Activated CD4-positive, alpha-beta T cell treated with anti-CD3 and anti-CD28 coated beads, Interleukin-2, amount 10 ng/mL, durations not matched to agents 7 days and 5 days (primary cell): Measurements from ENCODE around the gene LETMD1. TPM values are rescaled to one million over a fixed set of nuclear protein-coding genes. Genes with fewer than 3 reads are reported as not detected.
A peak's percentile ranks its signal among the peaks of the same experiment; 100 is the strongest.

Experiments used
- CTCF ChIA-PET: fragments of 350-600 bp; sonication (Branson Sonifier 250); formaldehyde crosslinking; loops from one replicate; lab custom pipeline; 2021; ENCODE audit warnings: antibody characterized with exemption; lab: Charles Lee
- POLR2A ChIA-PET: fragments of 350-600 bp; sonication (Branson Sonifier 250); formaldehyde crosslinking; loops from one replicate; lab custom pipeline; 2021; ENCODE audit warnings: antibody characterized with exemption; lab: Charles Lee
- DNase-seq: peaks from one replicate; pipeline ENCODE4 v3.0.0-alpha.2; 2020
- H3K27ac Mint-ChIP-seq: one replicate; pipeline ENCODE4 v1.8.0; 2021; ENCODE audit warnings: mild to moderate bottlenecking, moderate library complexity, mixed read lengths
- H3K27me3 Mint-ChIP-seq: one replicate; pipeline ENCODE4 v1.8.0; 2021; ENCODE audit warnings: mixed read lengths
- H3K36me3 Mint-ChIP-seq: one replicate; pipeline ENCODE4 v1.8.0; 2021; ENCODE audit warnings: low read depth, mixed read lengths
- H3K4me1 Mint-ChIP-seq: one replicate; pipeline ENCODE4 v1.8.0; 2021; ENCODE audit warnings: mixed read lengths
- H3K4me3 Mint-ChIP-seq: one replicate; pipeline ENCODE4 v1.8.0; 2021; ENCODE audit warnings: mild to moderate bottlenecking, moderate library complexity, mixed read lengths
- H3K9me3 Mint-ChIP-seq: one replicate; pipeline ENCODE4 v1.8.0; 2021; ENCODE audit warnings: mixed read lengths
- total RNA-seq, 2 experiments: library from RNA; stranded (reverse); gene quantifications; one replicate each; pipeline ENCODE4 v1.2.3, GENCODE V29; 2021

LETMD1 gene
- total RNA-seq, 2 experiments from 2014 or later: 66.3 to 68.6 TPM

DNA sequence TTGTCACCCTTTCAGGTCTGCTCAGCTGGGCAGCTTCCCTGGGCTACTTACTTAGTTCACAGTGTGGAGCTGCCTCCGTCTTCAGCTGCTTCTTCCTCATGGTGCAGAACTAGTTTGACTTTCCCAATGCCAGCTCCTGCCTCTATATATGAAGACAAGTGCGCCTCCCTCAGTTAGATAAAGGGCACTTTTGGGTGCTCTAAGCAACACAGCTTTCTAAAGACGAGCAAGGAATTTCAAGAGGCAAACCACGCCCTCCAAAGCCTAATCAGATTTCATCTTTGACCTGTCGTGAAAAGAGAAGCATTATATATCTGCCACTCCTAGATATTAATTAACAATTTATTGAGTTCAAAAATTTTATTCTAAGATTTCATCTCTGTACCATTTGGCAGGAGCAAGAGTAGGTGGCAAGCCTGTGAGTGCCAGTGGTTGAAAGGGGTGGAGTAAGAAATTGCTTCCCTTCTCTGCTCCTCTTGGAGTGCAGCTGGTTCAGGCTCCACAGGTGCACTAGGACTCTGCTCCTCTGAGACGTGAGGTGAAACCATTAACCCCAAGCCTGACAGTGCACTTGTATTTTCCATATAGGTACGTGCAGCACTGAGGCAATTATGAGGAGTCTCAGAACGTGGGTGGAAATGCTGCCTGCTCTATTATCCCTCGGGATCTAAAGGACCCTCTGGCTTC is 19.9 kb upstream of the LETMD1 start:
- H3K27me3 Mint-ChIP-seq: peaks cover 7% of the 10 kb centered on the region
- peaks cover 35% of the 10 kb centered on the region for H3K4me1 Mint-ChIP-seq
- ChIA-PET CTCF (interaction anchor here (0.5 to 3.2 kb wide), 10 partner anchors 9 to 524 kb away, joined by 3 to 16 read pairs (median 4); partner anchors contain the start of gene DIP2B), POLR2A (no interaction called here)
- H3K4me3 Mint-ChIP-seq: no peak overlapping the region
- peaks cover 3% of the 10 kb centered on the region for H3K36me3 Mint-ChIP-seq
- peak; percentile 31 for DNase-seq
- H3K9me3 Mint-ChIP-seq: no peaks in the 10 kb centered on the region
- H3K27ac Mint-ChIP-seq: no peak overlapping the region

DNA sequence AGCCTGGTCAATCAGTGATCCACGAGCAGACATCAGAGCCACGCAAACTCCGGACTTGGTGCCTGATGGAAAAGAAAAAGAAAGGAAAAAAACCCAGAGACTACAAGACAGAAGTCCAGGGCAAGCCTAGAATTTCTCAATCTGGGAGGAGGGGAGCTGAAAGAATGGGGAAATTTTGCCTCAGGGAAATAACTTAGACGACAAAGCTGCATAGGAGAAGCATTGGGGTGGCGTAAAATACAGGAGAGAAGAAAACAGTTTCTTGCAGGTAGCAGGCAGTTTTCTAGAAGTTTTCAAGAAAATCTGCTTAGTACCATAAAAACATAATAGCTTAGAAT is 19.3 kb upstream of the LETMD1 start:
- no peak for DNase-seq
- H3K4me3 Mint-ChIP-seq: no peak overlapping the region
- peaks cover 3% of the 10 kb centered on the region for H3K36me3 Mint-ChIP-seq
- no peaks in the 10 kb centered on the region for H3K9me3 Mint-ChIP-seq
- ChIA-PET POLR2A (no interaction called here), CTCF (interaction anchor here (0.9 to 3.2 kb wide), 5 partner anchors 9 to 264 kb away, joined by 3 to 16 read pairs (median 4); partner anchors contain the start of gene LETMD1)
- no peak overlapping the region for H3K27ac Mint-ChIP-seq
- peaks cover 30% of the 10 kb centered on the region for H3K4me1 Mint-ChIP-seq
- peaks cover 7% of the 10 kb centered on the region for H3K27me3 Mint-ChIP-seq

DNA sequence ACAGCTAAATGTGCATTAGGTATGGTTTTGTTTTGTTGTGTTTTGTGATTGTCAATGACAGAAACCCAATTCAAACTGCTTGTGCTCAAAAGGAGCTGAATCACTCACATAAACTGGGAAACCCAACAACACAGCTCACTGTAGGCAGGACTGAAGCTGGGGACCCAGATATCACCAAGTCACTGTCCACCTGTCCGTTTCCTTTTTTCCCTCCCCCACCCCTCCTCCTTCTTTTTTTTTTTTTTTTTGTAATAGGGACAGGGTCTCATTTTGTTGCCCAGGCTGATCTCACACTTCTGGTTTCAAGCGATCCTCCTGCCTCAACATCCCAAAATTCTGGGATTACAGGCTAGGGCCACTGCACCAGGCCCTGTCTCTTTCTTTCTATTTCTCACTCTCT is 15.1 kb upstream of the LETMD1 start:
- ChIA-PET POLR2A (no interaction called here), CTCF (interaction anchor here (0.6 to 0.9 kb wide), 4 partner anchors 9 to 424 kb away, joined by 3 read pairs; no protein-coding TSS in a partner anchor)
- no peak for DNase-seq
- Mint-ChIP-seq H3K27ac (no peak overlapping the region), H3K4me1 (peaks cover 2% of the 10 kb centered on the region), H3K4me3 (no peak overlapping the region), H3K27me3 (peaks cover 7% of the 10 kb centered on the region), H3K36me3 (no peaks in the 10 kb centered on the region), H3K9me3 (no peaks in the 10 kb centered on the region)

DNA sequence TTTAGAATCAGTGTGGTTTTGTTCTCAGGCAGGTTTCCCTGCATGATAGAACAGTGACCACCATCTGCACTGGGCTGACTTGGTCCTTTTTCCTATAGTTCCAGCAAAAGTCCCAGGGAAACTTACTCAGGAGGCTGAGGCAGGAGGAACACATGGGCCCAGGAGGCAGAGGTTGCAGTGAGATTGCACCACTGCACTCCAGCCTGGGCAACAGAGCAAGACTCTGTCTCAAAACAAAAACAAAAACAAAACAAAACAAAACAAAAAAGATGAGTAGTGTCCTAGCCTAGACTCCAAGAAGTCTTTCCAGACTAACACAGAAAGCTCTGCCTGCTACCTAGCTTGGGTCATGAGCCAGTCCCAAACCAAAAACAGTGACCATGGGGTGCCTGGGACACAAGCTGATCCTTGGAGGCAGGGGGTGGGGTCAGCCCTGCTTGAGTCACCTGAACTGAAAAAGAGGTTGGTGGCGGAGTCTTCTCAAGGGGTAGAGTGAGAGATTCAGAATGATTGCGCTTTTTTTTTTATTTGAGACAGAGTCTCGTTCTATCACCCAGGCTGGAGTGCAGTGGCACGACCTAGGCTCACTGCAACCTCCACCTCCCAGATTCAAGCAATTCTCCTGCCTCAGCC is 14.6 kb upstream of the LETMD1 start:
- H3K4me1 Mint-ChIP-seq: no peaks in the 10 kb centered on the region
- DNase-seq: no peak
- CTCF ChIA-PET: interaction anchor here (0.6 to 0.9 kb wide), 4 partner anchors 9 to 424 kb away, joined by 3 read pairs; no protein-coding TSS in a partner anchor
- H3K36me3 Mint-ChIP-seq: no peaks in the 10 kb centered on the region
- H3K27ac Mint-ChIP-seq: no peak overlapping the region
- no peaks in the 10 kb centered on the region for H3K9me3 Mint-ChIP-seq
- POLR2A ChIA-PET: no interaction called here
- H3K27me3 Mint-ChIP-seq: peaks cover 7% of the 10 kb centered on the region
- no peak overlapping the region for H3K4me3 Mint-ChIP-seq

DNA sequence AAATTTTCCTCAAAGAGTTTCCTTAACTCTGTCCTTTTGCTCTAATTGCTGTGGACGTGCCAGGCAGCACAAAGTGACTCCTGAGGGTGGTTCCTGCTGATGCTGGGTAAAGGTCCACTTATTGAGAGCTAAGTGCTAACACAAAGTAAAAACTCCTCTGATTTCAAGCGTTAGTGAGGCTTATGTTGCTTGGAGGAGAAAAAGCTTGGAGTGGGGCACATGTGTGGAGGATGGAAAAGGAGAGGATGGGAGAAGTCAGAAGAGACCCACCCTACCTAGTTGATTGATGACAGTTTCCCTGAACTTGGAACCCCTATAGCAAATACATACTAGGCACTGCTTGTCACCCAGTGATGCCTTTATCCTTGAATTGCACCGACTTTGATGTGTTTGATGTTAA is 11.8 kb upstream of the LETMD1 start:
- Mint-ChIP-seq H3K4me1 (no peaks in the 10 kb centered on the region), H3K27me3 (no peaks in the 10 kb centered on the region), H3K36me3 (no peaks in the 10 kb centered on the region), H3K27ac (no peak overlapping the region), H3K4me3 (no peak overlapping the region), H3K9me3 (no peaks in the 10 kb centered on the region)
- ChIA-PET CTCF (interaction anchor here (1.1 kb wide), 1 partner anchor 11 kb away, joined by 4 read pairs; no protein-coding TSS in a partner anchor), POLR2A (no interaction called here)
- no peak for DNase-seq

DNA sequence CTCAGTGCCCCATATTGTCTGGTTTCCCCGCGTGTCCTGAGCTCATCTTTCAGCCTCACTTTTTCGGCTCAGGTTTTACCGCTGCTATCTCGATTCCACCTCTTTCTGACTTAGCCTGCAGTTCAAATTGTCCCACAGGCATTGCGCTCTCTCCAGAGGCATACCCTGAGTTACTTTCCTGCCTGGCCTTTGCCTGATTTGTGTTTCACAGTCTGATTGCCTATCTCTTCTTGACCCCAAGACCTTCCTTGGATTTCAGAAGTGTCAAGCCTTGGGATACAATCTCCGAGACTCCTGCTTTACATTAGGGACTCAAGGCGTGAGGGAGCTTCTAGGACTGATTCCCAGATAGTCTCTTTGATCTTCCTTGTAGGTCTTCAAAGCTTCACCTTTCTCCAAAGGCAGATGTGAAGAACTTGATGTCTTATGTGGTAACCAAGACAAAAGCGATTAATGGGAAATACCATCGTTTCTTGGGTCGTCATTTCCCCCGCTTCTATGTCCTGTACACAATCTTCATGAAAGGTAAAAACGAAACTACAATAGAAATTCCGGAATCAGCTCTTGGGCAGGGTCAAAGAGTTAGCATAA is 629 bp downstream of the LETMD1 start:
- Mint-ChIP-seq H3K27me3 (no peaks in the 10 kb centered on the region), H3K27ac (peak overlapping the region; percentile 96), H3K4me1 (peaks cover 34% of the 10 kb centered on the region), H3K36me3 (peaks cover 15% of the 10 kb centered on the region), H3K4me3 (peak overlapping the region; percentile 93), H3K9me3 (no peaks in the 10 kb centered on the region)
- peak; percentile 11 for DNase-seq
- ChIA-PET POLR2A (interaction anchor here (0.6 kb wide), 2 partner anchors 285 to 287 kb away, joined by 3 read pairs; partner anchors contain the start of gene ATF1), CTCF (interaction anchor here (1.2 to 1.3 kb wide), 2 partner anchors 13 to 19 kb away, joined by 3 to 5 read pairs; no protein-coding TSS in a partner anchor)

DNA sequence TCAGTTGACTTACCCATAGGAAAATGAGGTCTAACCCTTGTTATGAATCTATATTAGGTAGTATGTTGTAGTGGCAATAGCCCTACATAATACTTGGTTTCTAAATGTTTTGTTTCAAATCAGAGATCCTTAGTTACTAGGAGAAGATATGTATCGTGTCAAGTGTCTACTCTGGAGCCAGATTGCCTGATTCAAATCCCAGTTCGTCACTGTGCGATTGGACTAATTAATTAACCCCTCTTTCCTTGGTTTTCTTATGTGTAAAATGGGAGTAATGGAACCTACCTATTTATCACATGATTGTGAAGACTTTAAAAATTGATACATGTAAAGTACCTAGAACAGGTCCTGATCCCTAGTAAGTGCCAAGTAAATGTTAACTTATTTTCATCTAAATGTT is 1.4 kb downstream of the LETMD1 start:
- Mint-ChIP-seq H3K27me3 (no peaks in the 10 kb centered on the region), H3K27ac (peak overlapping the region; percentile 96), H3K36me3 (peaks cover 21% of the 10 kb centered on the region), H3K4me1 (peaks cover 36% of the 10 kb centered on the region), H3K4me3 (peak overlapping the region; percentile 93), H3K9me3 (no peaks in the 10 kb centered on the region)
- DNase-seq: no peak
- POLR2A ChIA-PET: interaction anchor here (0.6 kb wide), 1 partner anchor 288 kb away, joined by 3 read pairs; no protein-coding TSS in a partner anchor
- CTCF ChIA-PET: interaction anchor here (0.7 to 1.3 kb wide), 3 partner anchors 20 to 270 kb away, joined by 3 to 4 read pairs (median 3); no protein-coding TSS in a partner anchor

DNA sequence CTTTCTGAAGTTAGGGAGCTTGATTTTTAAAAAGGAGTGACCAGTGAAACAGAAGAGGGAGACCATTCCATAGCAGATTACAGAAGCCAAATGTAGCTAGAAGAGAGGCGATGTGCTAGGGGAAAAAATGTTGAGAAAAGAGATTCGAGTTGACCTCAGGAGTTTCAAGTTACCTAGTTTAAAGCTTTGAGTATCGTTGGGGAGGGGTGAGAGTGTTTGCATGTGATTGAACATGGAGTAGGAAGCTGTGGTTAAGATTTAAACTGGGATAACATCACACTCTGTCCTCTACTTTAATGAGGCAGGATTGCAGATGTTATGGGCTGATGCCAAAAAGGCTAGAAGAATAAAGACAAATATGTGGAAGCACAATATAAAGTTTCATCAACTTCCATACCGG is 3.7 kb downstream of the LETMD1 start:
- ChIA-PET POLR2A (no interaction called here), CTCF (interaction anchor here (1.5 to 1.6 kb wide), 2 partner anchors 11 to 31 kb away, joined by 4 read pairs; partner anchors contain the start of gene CSRNP2)
- H3K9me3 Mint-ChIP-seq: no peaks in the 10 kb centered on the region
- H3K4me3 Mint-ChIP-seq: no peak overlapping the region
- no peak overlapping the region for H3K27ac Mint-ChIP-seq
- H3K27me3 Mint-ChIP-seq: no peaks in the 10 kb centered on the region
- peaks cover 33% of the 10 kb centered on the region for H3K4me1 Mint-ChIP-seq
- no peak for DNase-seq
- peaks cover 32% of the 10 kb centered on the region for H3K36me3 Mint-ChIP-seq

DNA sequence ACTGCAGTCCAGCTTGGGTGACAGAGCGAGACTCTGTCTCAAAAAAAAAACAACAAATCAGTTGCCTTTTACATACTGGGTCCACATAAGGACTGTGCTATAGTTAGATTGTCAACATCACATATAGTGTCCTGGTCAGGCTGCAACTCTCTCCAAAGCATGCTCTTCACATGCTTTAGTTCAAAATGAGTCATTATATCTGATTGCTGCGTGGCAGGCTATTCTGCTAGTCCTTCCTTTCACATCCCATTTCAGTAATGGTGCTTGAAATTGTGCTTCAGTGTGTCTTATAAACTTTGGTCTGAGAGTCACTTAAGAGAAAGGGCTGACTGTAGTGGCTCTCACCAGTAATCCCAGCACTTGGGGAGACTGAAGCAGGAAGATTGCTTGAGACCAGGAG is 6.9 kb downstream of the LETMD1 start:
- H3K4me3 Mint-ChIP-seq: no peak overlapping the region
- no peak overlapping the region for H3K27ac Mint-ChIP-seq
- peaks cover 50% of the 10 kb centered on the region for H3K36me3 Mint-ChIP-seq
- peaks cover 11% of the 10 kb centered on the region for H3K4me1 Mint-ChIP-seq
- H3K9me3 Mint-ChIP-seq: no peaks in the 10 kb centered on the region
- H3K27me3 Mint-ChIP-seq: no peaks in the 10 kb centered on the region
- DNase-seq: no peak
- POLR2A ChIA-PET: no interaction called here
- CTCF ChIA-PET: interaction anchor here (0.6 to 1.6 kb wide), 3 partner anchors 9 to 92 kb away, joined by 3 to 5 read pairs (median 3); no protein-coding TSS in a partner anchor

DNA sequence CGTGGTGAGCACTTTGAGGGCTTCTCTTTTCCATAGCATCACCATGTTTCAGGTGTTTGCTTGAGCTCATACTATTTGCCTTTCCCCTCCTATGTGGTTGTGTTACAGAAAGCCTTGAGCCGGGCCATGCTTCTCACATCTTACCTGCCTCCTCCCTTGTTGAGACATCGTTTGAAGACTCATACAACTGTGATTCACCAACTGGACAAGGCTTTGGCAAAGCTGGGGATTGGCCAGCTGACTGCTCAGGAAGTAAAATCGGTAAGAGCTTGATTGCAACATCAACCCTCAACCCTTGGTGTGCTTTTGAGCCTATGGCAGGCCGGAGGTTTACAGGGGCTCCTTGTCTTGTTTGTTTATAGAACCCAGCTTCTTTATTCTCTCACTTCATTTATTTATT is 8.1 kb downstream of the LETMD1 start:
- CTCF ChIA-PET: interaction anchor here (1.3 kb wide), 1 partner anchor 18 kb away, joined by 4 read pairs; no protein-coding TSS in a partner anchor
- Mint-ChIP-seq H3K4me1 (peaks cover 8% of the 10 kb centered on the region), H3K4me3 (no peak overlapping the region), H3K9me3 (no peaks in the 10 kb centered on the region), H3K36me3 (peaks cover 53% of the 10 kb centered on the region), H3K27ac (peak overlapping the region; percentile 25), H3K27me3 (no peaks in the 10 kb centered on the region)
- POLR2A ChIA-PET: no interaction called here
- DNase-seq: no peak

DNA sequence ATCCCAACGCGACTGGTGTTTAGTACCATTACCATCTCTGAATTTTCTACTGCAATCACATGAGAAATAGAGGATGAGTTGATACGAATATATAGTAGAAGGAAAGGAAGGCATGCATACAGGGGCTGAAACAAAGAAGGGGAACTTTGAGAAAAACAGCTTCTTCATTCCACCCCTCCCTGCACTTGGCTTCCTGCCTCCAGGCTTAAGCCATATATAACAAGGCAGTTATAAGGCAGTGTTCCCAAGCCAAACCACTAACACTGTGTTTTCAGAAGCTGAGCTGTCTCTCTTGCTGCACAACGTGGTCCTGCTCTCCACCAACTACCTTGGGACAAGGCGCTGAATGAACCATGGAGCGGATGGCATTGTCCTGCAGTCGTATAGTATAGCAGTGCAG is 11.0 kb downstream of the LETMD1 start:
- no peak overlapping the region for H3K27ac Mint-ChIP-seq
- no peak for DNase-seq
- H3K27me3 Mint-ChIP-seq: no peaks in the 10 kb centered on the region

DNA sequence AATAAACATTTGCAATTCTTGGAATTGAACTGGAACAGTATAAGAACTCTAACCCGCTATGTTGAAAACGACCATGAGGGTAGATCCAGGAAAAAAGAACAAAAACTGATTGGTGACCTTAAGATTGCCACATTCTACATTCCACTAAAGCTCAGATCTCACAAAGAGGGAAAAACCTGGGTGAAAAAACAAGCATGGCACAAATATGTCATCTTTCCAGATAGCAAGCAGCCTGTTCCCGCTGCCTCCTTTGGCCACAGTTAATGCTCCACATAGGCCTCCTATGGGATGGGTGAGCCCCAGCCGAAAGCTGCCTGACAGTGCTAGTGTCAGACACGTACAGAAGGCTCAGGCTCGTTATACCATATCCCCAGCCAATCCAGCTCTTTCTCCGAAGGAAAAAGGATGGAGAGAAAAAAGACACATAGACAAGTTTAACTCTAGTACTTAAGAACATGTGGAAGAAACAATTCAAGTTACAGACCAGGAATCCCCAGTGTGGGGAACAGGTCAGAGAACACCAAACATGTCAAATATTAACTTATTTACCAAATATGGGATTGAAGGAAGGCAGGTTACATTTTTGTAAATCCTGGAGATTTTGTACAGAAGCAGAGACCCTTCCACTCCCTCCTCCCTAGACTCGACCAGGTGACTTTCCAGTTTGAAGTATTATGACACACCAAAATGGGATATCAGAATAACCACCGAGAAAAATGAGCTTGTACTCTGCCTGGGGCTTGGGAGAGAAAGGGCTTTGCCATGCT is 14.7 kb downstream of the LETMD1 start:
- Mint-ChIP-seq H3K36me3 (peaks cover 33% of the 10 kb centered on the region), H3K4me1 (no peaks in the 10 kb centered on the region), H3K27me3 (no peaks in the 10 kb centered on the region), H3K9me3 (no peaks in the 10 kb centered on the region), H3K27ac (no peak overlapping the region), H3K4me3 (no peak overlapping the region)
- ChIA-PET POLR2A (no interaction called here), CTCF (interaction anchor here (0.7 to 1.8 kb wide), 6 partner anchors 8 to 37 kb away, joined by 3 to 8 read pairs (median 4); no protein-coding TSS in a partner anchor)
- no peak for DNase-seq

More for the DNA sequence above, 11.0 kb downstream of the LETMD1 start:
- ChIA-PET CTCF (interaction anchor here (0.6 to 1.3 kb wide), 2 partner anchors 33 to 102 kb away, joined by 3 to 4 read pairs; partner anchors contain the start of gene SLC11A2), POLR2A (no interaction called here)
- Mint-ChIP-seq H3K9me3 (no peaks in the 10 kb centered on the region), H3K4me1 (peaks cover 2% of the 10 kb centered on the region), H3K4me3 (no peak overlapping the region), H3K36me3 (peaks cover 41% of the 10 kb centered on the region)
